NCI-H82 treated with DMSO at 0.1 percent for 48 hours (cell line): ENCODE measurements around the gene OR8J1.
"Not testable (repeated sequence)": the region's sequence is repeated elsewhere in the genome, so short reads cannot be mapped to it uniquely, and the experiment has no call there.

Experiments
- DNase-seq: peaks from one replicate; lab custom pipeline; 2025; ENCODE audit not compliant: unreplicated experiment; lab: John Stamatoyannopoulos, UW

Gene OR8J1, protein sequence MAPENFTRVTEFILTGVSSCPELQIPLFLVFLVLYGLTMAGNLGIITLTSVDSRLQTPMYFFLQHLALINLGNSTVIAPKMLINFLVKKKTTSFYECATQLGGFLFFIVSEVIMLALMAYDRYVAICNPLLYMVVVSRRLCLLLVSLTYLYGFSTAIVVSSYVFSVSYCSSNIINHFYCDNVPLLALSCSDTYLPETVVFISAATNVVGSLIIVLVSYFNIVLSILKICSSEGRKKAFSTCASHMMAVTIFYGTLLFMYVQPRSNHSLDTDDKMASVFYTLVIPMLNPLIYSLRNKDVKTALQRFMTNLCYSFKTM

DNA sequence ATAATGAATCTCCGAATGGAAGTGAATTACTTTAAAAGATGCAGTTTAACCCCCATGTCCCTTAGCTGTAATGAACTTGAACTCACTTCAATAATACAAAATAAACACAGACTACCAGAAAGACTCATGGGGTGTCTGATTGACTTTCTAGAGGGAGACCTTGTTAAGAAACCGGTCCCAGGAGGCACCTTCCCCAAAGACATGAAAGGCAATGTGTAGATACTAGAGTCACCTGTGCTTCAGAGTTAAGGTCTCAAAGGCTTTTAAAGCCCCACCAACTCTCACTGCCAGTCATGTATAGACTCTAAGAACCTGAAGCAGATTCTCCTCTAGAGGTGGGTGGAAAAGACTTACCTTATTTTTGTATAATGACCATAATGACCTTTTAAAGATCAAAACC, at the start of gene OR8J1:
TSS of gene OR8J1 (plus strand) at position 301 of the 400 bp plus-strand sequence. CDS start 5,956 bp downstream, outside the sequence.
- no peak for DNase-seq

DNA sequence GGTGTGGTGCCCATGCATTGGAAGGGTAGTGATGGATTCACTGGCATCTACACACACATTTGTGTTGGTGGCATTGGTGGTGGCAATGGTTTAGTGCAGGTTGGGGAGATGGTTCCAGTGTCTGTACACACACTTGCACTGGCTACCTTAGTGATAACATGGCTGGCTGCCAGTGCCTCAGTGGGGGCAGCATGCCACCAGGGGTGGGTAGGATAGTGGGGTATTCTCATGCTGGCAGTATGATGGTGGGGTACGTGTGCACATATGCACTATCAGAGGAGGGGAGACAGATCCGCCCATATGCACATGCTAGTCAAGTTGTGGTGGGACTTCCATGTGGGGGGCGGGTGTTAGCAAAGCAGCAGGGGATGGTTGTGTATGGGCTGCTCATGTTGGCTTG, 46.3 kb upstream of the OR8J1 start:
- DNase-seq, result no peak

DNA sequence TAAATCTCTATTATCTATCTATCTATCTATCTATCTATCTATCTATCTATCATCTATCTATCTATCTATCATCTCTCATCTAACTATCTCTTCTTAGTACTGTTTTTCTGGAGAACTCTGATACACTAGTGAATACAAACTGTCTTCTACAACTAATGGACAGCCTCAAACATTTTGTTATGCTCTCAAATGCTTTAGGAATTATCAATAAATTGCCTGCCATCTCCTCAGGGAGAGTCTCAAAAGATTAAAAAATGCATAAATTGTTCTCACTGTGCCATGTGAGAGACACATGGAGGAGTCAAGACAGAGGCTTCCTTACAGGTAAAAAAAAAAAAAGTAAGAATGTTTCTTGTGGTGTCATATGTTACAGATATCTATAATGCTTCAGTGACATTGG, 39.2 kb upstream of the OR8J1 start, which contains the start of gene OR8K3:
TSS of gene OR8K3 (plus strand) at position 301 of the 400 bp plus-strand sequence. CDS start 3,163 bp downstream, outside the sequence.
- DNase-seq, result no peak

DNA sequence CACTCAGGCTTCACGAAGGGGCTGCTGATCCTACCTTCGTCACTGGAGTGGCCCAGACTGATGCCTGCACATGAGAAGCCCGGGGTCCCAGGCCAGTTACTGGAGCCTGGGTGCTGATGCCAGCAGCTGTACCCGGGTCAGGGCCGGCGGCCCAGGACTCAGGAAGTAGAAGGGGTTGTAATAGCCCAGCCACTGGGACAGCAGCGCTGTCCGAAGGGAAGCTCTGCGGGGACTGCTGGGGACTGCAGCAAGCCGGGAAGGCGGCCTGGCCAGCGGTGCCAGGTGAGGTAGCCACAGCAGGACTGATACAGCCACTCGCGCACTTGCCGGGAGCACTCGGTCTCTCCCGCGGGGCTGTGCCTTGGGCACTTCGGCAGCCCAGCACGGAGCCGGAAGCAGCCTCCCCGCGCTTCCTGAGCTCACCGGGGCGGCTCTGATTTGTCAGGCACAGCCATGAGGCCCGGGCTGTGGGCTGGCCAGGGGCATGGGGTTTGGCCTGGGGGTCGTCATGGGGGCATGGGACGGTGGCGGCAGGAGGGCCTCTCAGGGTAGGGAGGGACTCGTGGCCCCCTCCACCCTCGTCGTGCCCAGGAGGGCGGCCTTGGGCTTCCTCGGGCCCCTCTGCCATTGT, 22.1 kb upstream of the OR8J1 start:
- no peak for DNase-seq

DNA sequence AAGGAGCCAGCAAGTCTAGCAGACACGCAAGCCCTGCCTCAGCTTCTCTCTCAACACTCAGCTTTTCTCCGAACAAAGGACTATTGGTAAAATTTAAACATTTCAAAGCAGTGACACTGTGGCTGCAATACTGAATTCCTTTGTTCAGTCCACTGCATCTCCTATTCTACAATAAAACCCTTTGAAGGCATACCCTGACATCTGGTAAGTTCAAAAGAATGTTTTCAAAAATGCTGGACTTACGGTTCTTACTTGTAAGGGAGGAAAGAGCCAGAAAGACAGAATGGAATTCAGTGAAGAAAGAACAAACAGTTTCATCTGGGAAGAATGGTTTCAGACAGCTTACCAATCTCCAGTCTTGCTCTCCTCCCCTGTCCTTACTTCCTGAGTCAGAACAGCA, 20.9 kb upstream of the OR8J1 start:
- DNase-seq, result no peak

DNA sequence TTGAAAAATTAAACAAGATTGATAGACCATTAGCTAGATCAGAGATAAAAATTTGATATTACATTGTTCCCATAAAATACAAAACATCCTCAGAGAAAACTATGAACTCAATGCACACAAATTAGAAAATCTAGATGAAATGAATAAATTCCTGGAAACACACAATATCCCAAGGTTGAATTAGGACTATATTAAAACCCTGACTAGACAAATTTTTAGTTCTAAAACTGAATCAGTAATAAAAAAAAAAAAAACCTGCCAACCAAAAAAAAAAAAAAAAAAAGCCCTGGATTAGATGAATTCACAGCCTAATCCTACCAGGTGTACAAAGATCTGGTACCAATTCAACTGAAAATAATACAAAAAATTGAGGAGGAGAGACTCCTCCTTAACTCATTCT, 13.8 kb upstream of the OR8J1 start:
- DNase-seq, result no peak

DNA sequence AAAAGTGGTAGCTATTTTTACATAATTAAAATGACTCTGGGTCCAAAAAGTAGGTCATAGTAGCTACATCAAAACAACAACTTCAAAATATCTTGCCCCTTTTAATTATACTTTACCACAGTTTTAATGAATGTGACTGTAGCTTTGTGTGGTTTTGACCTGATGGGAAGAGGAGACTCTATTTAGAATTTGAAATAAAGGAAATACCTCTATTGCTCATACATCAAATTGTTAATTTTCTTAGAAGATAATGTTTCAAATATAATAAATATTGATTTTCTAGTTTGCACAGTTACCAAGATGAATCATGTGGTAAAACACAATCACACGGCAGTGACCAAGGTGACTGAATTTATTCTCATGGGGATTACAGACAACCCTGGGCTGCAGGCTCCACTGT, 8.4 kb upstream of the OR8J1 start, which contains the start of gene OR8K1:
TSS of gene OR8K1 (plus strand) at position 301 of the 400 bp plus-strand sequence. CDS start at position 301, 0 bp downstream.
- no peak for DNase-seq

DNA sequence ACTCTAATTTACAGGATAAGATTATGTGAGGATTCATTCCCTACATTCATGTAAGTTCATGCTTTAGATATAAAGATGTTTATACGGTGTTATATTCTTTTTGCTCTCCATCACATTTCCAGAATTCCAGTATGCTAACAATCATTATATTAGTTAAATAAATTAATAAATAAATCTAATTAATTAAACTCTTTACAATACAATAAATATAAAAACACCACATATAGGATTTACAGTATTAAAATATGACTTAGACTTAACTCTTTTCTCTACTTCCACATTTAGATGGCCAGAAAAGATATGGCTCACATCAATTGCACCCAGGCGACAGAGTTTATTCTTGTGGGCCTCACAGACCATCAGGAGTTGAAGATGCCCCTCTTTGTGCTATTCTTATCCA, 21.2 kb downstream of the OR8J1 start, which contains the start of gene OR8U1:
TSS of gene OR8U1 (plus strand) at position 301 of the 400 bp plus-strand sequence. CDS start at position 301, 0 bp downstream.
- no peak for DNase-seq

DNA sequence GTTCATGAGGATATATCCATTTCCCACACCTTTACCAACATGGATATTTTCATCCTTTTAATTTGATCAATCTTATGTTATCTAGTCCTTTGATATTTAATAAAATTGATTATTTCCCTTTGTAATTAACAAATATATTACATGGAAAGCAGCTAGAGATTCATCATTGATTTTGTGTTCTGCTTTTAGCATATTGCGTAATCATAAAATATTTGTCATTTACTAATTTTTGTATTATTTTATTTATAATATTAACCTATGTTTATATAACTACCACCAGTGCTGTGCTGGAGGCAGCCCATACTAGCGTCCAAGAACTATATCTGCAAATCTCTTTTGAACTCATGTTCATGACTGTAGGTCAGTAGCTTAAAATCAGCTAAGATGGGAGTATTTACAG, 26.0 kb downstream of the OR8J1 start:
- DNase-seq, result no peak

DNA sequence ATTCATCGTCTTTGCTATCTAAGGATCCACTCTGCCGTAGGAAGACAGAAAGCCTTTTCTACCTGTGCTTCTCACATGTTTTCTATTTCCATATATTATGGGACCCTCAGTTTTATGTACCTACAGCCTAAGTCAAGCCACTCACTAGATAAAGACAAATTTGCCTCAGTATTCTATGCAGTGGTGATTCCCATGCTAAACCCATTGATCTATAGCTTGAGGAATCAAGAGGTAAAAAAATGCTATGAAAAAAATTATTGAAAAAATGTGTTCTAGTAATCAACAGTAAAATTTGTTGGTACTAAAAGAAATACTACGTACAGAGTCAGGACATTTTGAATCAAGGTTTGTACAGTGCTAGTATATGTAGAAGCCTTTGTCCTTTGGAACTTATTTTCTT, 40.3 kb downstream of the OR8J1 start:
- DNase-seq, result no peak

DNA sequence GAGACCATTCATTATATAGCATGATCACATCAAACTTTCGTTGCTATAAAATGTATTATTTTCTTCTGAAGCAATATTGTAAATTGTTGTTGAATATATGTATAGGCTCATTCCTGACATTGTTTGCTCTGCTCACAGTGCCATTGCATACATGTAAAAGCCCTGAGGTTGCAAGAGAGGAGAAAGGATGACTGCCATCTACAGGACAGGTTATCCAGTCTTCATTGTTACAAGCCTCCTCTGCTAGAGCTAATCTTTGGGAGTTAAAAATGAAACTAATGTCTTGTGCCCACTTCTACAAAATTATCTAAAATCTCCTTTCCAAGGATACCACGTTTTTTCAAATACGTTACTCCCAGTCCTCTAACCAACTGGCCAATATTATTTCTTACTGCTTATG, 42.0 kb downstream of the OR8J1 start:
- DNase-seq, result no peak

DNA sequence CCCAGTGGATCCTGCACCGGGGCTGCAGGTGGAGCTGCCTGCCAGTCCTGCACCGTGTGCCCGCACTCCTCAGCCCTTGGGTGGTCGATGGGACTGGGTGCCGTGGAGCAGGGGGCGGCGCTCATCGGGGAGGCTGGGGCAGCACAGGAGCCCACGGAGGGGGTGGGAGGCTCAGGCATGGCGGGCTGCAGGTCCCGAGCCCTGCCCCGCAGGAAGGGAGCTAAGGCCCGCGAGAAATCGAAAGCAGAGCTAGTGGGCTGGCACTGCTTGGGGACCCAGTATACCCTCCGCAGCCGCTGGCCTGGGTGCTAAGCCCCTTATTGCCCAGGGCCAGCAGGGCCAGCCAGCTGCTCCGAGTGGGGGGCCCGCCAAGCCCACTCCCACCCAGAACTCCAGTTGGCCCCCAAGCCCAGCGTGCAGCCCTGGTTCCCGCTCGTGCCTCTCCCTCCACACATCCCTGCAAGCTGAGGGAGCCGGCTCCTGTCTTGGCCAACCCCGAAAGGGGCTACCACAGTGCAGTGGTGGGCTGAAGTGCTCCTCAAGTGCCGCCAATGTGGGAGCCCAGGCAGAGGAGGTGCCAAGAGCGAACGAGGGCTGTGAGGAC, 47.9 kb downstream of the OR8J1 start:
- not testable (repeated sequence) for DNase-seq

DNA sequence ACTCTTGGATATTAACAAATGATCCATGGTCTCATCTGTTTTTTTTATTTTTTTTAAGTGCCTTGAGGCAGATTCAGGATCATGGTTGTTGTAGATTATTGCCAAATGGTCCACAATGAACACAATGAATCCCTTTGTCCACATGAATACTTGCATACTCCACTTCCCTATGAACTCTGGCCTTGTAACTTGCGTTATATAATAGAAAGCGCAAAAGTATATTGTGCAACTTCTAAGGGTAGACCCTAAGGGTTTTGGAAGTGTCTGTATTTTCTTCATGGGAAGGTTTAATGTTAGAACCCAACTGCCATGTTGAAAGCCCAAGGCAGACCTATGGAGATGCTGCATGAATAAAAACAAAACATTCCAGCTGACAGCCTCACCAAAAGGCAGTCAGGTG, 50.3 kb downstream of the OR8J1 start:
- no peak for DNase-seq

DNA sequence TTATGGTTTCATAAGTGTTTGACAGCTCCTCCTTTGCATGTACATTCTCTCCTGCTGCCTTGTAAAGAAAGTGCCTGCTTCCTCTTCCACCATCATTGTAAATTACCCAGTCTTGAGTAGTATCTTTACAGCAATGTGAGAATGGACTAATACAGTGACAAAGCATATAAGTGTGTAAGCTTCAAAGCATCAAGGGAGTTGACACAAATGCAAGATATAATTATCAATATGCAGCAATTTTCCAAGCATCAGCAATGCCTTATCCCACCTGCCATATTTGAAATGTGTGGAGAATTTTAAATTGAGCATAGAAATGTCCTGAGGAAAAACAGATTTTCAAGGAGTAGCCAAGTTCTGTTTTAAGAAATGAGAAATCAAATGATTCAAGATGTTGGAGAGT, 56.7 kb downstream of the OR8J1 start:
- no peak for DNase-seq
